Hepatocyte (in vitro differentiated cells): ENCODE measurements around the gene RASSF4.

ENCODE experiments used
- CTCF ChIP-seq: fragments of 200-600 bp; sonication (generic); IDR thresholded peaks from 2 replicates; pipeline ENCODE4 v1.5.1; 2016; ENCODE audit warnings: antibody characterized with exemption, mild to moderate bottlenecking; ENCODE audit not compliant: poor library complexity
- EZH2 ChIP-seq: fragments of 200-600 bp; sonication (generic); IDR thresholded peaks from 2 replicates; pipeline ENCODE4 v1.6.1; 2016; ENCODE audit warnings: antibody characterized with exemption, mild to moderate bottlenecking, borderline replicate concordance
- EZH2phosphoT487 ChIP-seq: fragments of 200-600 bp; sonication (generic); IDR thresholded peaks from one replicate; pipeline ENCODE4 v1.6.1; 2018; ENCODE audit warnings: antibody characterized with exemption, mild to moderate bottlenecking, low read depth, moderate library complexity; ENCODE audit not compliant: unreplicated experiment, severe bottlenecking

GRCh38 chr10:44995581-44995913 lies 35.9 kb downstream of the RASSF4 start:
- TF ChIP-seq CTCF: no peak
- no peak for TF ChIP-seq EZH2phosphoT487
- TF ChIP-seq EZH2: no peak
